Measurements from ENCODE around the gene MRPL32. TPM values are rescaled to one million over a fixed set of nuclear protein-coding genes. Genes with fewer than 3 reads are reported as not detected.
A peak's percentile ranks its signal among the peaks of the same experiment; 100 is the strongest.

MRPL32 gene
- polyA plus RNA-seq, 2 of the 4 experiments (the other 2 are of a cell fraction) = 76.0 to 90.4 TPM

DNA sequence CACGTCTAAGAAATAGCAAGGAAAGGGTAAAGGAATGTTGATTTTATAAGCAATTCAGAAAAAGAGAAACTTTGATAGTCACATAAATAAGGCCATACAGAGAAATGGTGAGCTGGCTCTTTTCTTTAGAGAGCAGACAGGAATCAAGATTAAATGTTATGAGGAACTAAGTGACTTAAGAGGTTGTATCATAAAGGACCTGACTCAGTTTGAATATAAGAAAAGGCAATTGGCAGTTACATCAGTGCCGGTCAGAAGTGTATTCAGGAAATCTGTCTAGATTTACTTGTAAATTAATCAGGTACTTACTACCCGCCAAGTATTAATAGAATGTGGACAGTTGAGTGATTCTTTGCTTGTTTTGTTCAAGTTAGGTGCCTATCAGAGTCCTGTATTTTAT, 2.1 kb downstream of the MRPL32 start:
- H3K4me2 ChIP-seq = no peak overlapping the region
- POLR2A ChIA-PET = no interaction called here
- no peak overlapping the region for H3K27ac ChIP-seq
- no peak for TF ChIP-seq POLR2AphosphoS2 (conservative IDR thresholded peaks at IDR 0.05; ENCODE audit: low read length)
- no peak for TF ChIP-seq HEYL (CRISPR knock-in tag; IDR thresholded peaks at IDR 0.05)
- no peak for TF ChIP-seq HOXB13 (CRISPR knock-in tag; IDR thresholded peaks at IDR 0.05; ENCODE audit: low read depth)
- TF ChIP-seq, protein P1, sequence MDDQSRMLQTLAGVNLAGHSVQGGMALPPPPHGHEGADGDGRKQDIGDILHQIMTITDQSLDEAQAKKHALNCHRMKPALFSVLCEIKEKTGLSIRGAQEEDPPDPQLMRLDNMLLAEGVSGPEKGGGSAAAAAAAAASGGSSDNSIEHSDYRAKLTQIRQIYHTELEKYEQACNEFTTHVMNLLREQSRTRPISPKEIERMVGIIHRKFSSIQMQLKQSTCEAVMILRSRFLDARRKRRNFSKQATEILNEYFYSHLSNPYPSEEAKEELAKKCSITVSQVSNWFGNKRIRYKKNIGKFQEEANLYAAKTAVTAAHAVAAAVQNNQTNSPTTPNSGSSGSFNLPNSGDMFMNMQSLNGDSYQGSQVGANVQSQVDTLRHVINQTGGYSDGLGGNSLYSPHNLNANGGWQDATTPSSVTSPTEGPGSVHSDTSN (IDR thresholded peaks at IDR 0.05) = no peak
- no peak for TF ChIP-seq RNF2 (IDR thresholded peaks at IDR 0.05; ENCODE audit: borderline replicate concordance, low read depth)
- no peak for TF ChIP-seq GATA3 (IDR thresholded peaks at IDR 0.05; ENCODE audit: borderline replicate concordance)
- no peak for TF ChIP-seq SMC3 (IDR thresholded peaks at IDR 0.05)
- no peak for TF ChIP-seq SREBF2 (IDR thresholded peaks at IDR 0.05)
- TF ChIP-seq FOSL2 (IDR thresholded peaks at IDR 0.05) = no peak
- no peak for TF ChIP-seq FOSL2 (CRISPR knock-in tag; IDR thresholded peaks at IDR 0.05)
- no peak for TF ChIP-seq CBX8 (IDR thresholded peaks at IDR 0.05)
- TF ChIP-seq CEBPB (IDR thresholded peaks at IDR 0.05) = no peak
- TF ChIP-seq, protein P2, sequence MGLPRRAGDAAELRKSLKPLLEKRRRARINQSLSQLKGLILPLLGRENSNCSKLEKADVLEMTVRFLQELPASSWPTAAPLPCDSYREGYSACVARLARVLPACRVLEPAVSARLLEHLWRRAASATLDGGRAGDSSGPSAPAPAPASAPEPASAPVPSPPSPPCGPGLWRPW (IDR thresholded peaks at IDR 0.05) = no peak
- no peak for TF ChIP-seq HDAC2 (IDR thresholded peaks at IDR 0.05)
- TF ChIP-seq CHD4 (IDR thresholded peaks at IDR 0.05; ENCODE audit: borderline replicate concordance) = no peak
- TF ChIP-seq RFX5 (IDR thresholded peaks at IDR 0.05) = no peak
- no peak for TF ChIP-seq HOXB5 (CRISPR knock-in tag; IDR thresholded peaks at IDR 0.05)
- no peak for TF ChIP-seq FOSB (CRISPR knock-in tag; IDR thresholded peaks at IDR 0.05)
- CTCF ChIA-PET = interaction anchor here (0.5 to 6.1 kb wide), 7 partner anchors 7 to 905 kb away, joined by 3 to 53 read pairs (median 5); no protein-coding TSS in a partner anchor
- H3K4me3 ChIP-seq = no peak overlapping the region
- WGBS (ENCODE audit: missing lambda C conversion rate) = 94% methylated on average over 3 of the region's 3 CpGs
- ATAC-seq = no peak
- H3K9me3 ChIP-seq = no peaks in the 10 kb centered on the region
- DNase-seq (ENCODE audit: low read depth in 1 of 2, low spot score in 1 of 2) = no peak
- no peak for FAIRE-seq
- H3K4me1 ChIP-seq = peaks cover 21% of the 10 kb centered on the region; the same call in 2 of the 3 replicates

DNA sequence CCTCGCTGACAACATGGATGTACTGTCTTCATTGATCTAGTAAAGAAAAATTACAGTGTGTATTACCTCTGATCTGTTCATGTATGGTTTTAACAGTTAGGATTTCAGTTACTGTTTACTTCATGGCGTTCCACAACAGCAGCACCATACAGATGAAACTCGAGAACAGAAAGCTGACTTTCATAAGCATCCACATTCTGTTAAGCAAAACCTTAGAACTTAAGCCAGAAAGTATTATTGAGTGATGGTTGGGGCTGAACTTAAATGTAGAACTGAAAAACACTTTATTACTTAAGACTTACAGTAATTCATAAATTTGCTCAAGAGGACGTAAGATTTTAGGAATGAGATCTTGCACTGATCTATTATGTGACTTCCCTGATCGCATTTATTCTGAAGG, 3.7 kb downstream of the MRPL32 start:
- DNase-seq (ENCODE audit: low read depth in 1 of 2, low spot score in 1 of 2) (no peak), FAIRE-seq (no peak), ATAC-seq (no peak)
- ChIA-PET CTCF (interaction anchor here (1.4 to 2.0 kb wide), 4 partner anchors 9 to 903 kb away, joined by 4 to 7 read pairs (median 5); no protein-coding TSS in a partner anchor), POLR2A (no interaction called here)
- no peak overlapping the region for H3K4me2 ChIP-seq
- peaks cover 5% of the 10 kb centered on the region; the same call in 2 of the 3 replicates for H3K4me1 ChIP-seq
- H3K9me3 ChIP-seq = no peaks in the 10 kb centered on the region
- WGBS (ENCODE audit: missing lambda C conversion rate) = 93% methylated on average over 5 of the region's 5 CpGs
- no peak overlapping the region for H3K27ac ChIP-seq
- TF ChIP-seq POLR2A (IDR thresholded peaks at IDR 0.05; ENCODE audit: low read length) (no peak), CEBPB (IDR thresholded peaks at IDR 0.05) (no peak), PHF8 (IDR thresholded peaks at IDR 0.05; ENCODE audit: borderline replicate concordance, low read depth) (no peak), JUN (IDR thresholded peaks at IDR 0.05) (no peak), JUNB (IDR thresholded peaks at IDR 0.05) (no peak), RFX5 (IDR thresholded peaks at IDR 0.05) (no peak)
- no peak overlapping the region for H3K4me3 ChIP-seq

DNA sequence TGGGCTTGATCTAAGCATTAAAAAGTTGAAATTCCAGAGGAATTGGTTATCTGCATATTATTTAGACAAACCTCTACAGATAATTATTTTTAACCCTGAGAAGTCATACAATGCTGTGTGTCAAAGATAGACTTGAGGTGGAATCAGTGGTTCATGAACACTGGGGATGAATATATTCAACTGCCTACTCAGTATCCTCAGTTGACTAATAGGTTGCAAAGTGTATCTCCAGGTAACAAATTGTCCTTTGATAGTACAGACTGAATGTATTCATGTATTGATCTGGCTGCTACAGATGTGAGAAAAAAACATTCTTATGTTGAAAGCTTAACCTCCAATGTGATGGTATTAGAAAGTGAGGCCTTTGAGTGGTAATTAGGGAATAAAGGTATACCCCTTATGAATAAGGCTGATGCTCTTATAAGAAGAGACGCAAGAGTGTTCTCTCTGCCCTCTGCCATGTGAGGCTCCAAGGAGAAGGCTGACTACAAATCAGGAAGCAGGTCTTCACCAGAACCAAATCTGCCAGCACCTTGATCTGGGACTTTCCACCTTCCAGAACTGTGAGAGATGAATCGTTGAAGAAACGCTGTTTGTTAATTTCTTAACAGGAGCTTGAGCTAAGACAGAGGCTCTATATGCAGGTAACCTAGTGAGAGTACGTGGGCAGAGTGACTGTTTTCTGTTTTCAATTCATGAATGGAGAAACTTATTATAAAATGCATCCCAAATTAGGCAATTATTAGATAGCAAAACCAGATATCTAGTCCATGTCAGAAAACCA, 7.5 kb downstream of the MRPL32 start:
- Histone ChIP-seq H3K4me2 (no peak overlapping the region), H3K27ac (no peak overlapping the region), H3K4me3 (no peak overlapping the region), H3K9me3 (no peaks in the 10 kb centered on the region), H3K4me1 (no peaks in the 10 kb centered on the region)
- 74% methylated on average over 4 of the region's 4 CpGs for WGBS (ENCODE audit: missing lambda C conversion rate)
- TF ChIP-seq ESRRA (IDR thresholded peaks at IDR 0.05; ENCODE audit: borderline replicate concordance, low read length) = no peak
- TF ChIP-seq ZNF302 (CRISPR knock-in tag; IDR thresholded peaks at IDR 0.05) = no peak
- no peak for TF ChIP-seq ZC3H11A (IDR thresholded peaks at IDR 0.05)
- no peak for TF ChIP-seq KDM1A (IDR thresholded peaks at IDR 0.05; ENCODE audit: low read depth)
- no peak for TF ChIP-seq HOXA7 (CRISPR knock-in tag; IDR thresholded peaks at IDR 0.05)
- TF ChIP-seq MYC (IDR thresholded peaks at IDR 0.05; ENCODE audit: borderline replicate concordance, low read length) = no peak
- no peak for TF ChIP-seq FOSL2 (IDR thresholded peaks at IDR 0.05)
- TF ChIP-seq FOSL2 (CRISPR knock-in tag; IDR thresholded peaks at IDR 0.05) = no peak
- ChIA-PET CTCF (interaction anchor here (2.3 to 4.6 kb wide), 2 partner anchors 8 to 169 kb away, joined by 8 to 53 read pairs; partner anchors contain the start of genes MRPL32 and PSMA2), POLR2A (no interaction called here)
- FAIRE-seq (peak; percentile 23), DNase-seq (ENCODE audit: low read depth in 1 of 2, low spot score in 1 of 2) (no peak), ATAC-seq (no peak)
